HEK293T (cell line): ENCODE data around the gene NFIC.

Experiments
- CTCF ChIA-PET: fragments of 350-600 bp; formaldehyde crosslinking; extraction: SDS; loops from one replicate; lab custom pipeline; 2021; ENCODE audit warnings: antibody characterized with exemption, inconsistent platforms; lab: Yijun Ruan, JAX
- POLR2A ChIA-PET: fragments of 350-600 bp; formaldehyde crosslinking; extraction: SDS; loops from one replicate; lab custom pipeline; 2020; ENCODE audit warnings: antibody characterized with exemption, inconsistent platforms; lab: Yijun Ruan, JAX
- DNase-seq: peaks from one replicate; pipeline ENCODE4 v3.0.0; 2012; ENCODE audit warnings: mixed read lengths; ENCODE audit errors: extremely low spot score
- ARNT ChIP-seq: fragments of 450-650 bp; IDR thresholded peaks from 2 replicates; pipeline ENCODE4 v1.6.1; 2017; ENCODE audit warnings: mild to moderate bottlenecking
- BHLHE40 ChIP-seq: fragments of 450-650 bp; IDR thresholded peaks from 2 replicates; pipeline ENCODE4 v1.6.1; 2016; ENCODE audit warnings: mild to moderate bottlenecking, moderate library complexity, borderline replicate concordance
- CTBP1 ChIP-seq: fragments of 450-650 bp; IDR thresholded peaks from 2 replicates; pipeline ENCODE4 v1.6.1; 2016; ENCODE audit warnings: borderline replicate concordance
- ELF4 ChIP-seq: fragments of 450-650 bp; IDR thresholded peaks from 2 replicates; pipeline ENCODE4 v1.6.1; 2017; ENCODE audit warnings: antibody characterized with exemption
- FOXA1 ChIP-seq: fragments of 450-650 bp; IDR thresholded peaks from 2 replicates; pipeline ENCODE4 v1.6.1; 2016; ENCODE audit warnings: mild to moderate bottlenecking
- FOXK2 ChIP-seq: fragments of 450-650 bp; IDR thresholded peaks from 2 replicates; pipeline ENCODE4 v1.6.1; 2016; ENCODE audit warnings: mild to moderate bottlenecking
- FOXM1 ChIP-seq: fragments of 450-650 bp; IDR thresholded peaks from 2 replicates; pipeline ENCODE4 v1.6.1; 2017; ENCODE audit warnings: mild to moderate bottlenecking, borderline replicate concordance
- HDGF ChIP-seq: fragments of 450-650 bp; IDR thresholded peaks from 2 replicates; pipeline ENCODE4 v1.6.1; 2017; ENCODE audit warnings: antibody characterized with exemption, borderline replicate concordance
- L3MBTL2 ChIP-seq: fragments of 450-650 bp; conservative IDR thresholded peaks from 2 replicates; pipeline ENCODE4 v1.6.1; 2016; ENCODE audit warnings: mild to moderate bottlenecking
- LEF1 ChIP-seq: fragments of 450-650 bp; IDR thresholded peaks from 2 replicates; pipeline ENCODE4 v1.6.1; 2017; ENCODE audit warnings: mild to moderate bottlenecking, borderline replicate concordance
- NFRKB ChIP-seq: fragments of 450-650 bp; IDR thresholded peaks from 2 replicates; pipeline ENCODE4 v1.6.1; 2016; ENCODE audit warnings: mild to moderate bottlenecking, moderate library complexity
- PKNOX1 ChIP-seq: fragments of 450-650 bp; IDR thresholded peaks from 2 replicates; pipeline ENCODE4 v1.6.1; 2016
- SP1 ChIP-seq: fragments of 450-650 bp; IDR thresholded peaks from 2 replicates; pipeline ENCODE4 v1.6.1; 2017
- SUZ12 ChIP-seq: fragments of 450-650 bp; IDR thresholded peaks from 2 replicates; pipeline ENCODE4 v1.6.1; 2016; ENCODE audit warnings: mild to moderate bottlenecking
- TARDBP ChIP-seq: fragments of 450-650 bp; IDR thresholded peaks from 2 replicates; pipeline ENCODE4 v1.6.1; 2016
- ZNF384 ChIP-seq: fragments of 450-650 bp; IDR thresholded peaks from 2 replicates; pipeline ENCODE4 v1.6.1; 2016

The NFIC gene

DNA sequence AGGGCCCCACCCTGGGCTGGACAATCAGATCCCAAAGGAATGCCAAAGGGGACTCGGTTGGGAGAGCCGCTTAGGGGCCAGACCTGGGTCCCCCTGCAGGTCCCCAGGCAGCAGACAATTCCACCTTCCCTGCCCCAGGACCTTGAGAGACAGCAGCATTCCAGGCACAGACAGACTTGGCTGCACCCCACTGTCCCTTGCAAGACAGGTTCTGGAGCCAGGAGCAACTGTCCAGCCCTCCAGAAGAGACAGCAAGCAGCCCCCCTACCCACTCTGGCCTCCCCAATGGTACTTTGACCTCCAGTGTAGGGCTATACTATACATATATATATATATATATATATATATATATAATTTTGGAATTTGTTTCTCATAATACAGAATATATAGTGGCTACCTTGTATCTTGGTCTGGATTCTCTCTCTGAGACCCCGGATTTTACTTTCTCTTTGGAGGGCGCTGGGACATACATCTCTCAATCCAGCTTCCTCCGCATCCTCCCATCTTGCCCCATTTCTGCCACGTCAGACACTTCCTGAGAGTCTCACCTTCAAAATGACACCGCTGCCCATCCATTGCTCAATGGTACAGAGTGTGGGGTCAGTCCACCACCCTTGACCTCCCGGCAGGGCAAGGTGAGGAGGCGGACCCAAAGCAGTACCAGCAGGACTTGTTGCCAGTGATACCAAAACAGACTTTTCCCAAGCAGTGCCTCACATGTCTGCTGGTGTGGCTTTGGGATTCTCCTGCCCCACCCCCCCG is 101.2 kb downstream of the NFIC start:
- TF ChIP-seq CTBP1 (no peak), HDGF (no peak), TARDBP (no peak), ARNT (no peak), L3MBTL2 (no peak), ELF4 (no peak), FOXK2 (no peak), SUZ12 (no peak), BHLHE40 (no peak), ZNF384 (no peak), FOXA1 (no peak), NFRKB (no peak), SP1 (no peak), FOXM1 (no peak), LEF1 (no peak), PKNOX1 (no peak)
- ChIA-PET POLR2A (no interaction called here), CTCF (interaction anchor here (0.6 kb wide), 1 partner anchor 17 kb away, joined by 3 read pairs; no protein-coding TSS in a partner anchor)
- DNase-seq, result no peak

DNA sequence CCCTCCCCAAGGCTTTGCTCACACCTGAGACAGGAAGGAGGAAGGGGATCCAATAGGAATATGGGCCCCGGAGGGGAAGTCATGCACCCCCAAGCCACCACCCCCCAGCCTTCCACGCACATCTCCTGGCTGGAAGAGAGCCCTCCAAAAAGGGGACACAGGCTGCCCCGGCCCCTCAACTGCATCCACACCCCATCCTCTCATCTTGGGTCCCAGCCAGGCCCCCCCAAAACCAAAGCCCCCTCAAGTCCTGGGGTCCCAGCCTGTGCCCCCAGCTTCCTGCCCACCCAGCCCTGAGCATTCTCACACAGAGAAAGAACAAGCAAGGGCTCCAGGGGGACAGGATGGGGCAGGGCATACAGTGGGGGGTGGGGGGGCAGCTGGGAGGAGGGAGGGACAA is 101.8 kb downstream of the NFIC start:
- no peak for DNase-seq
- ChIA-PET CTCF (no interaction called here), POLR2A (no interaction called here)
- TF ChIP-seq PKNOX1 (no peak), FOXK2 (no peak), SUZ12 (no peak), L3MBTL2 (no peak)

- TF ChIP-seq HDGF (no peak), SP1 (no peak), ARNT (no peak), NFRKB (no peak), L3MBTL2 (no peak), FOXA1 (no peak), FOXK2 (no peak), ELF4 (no peak), BHLHE40 (no peak), LEF1 (no peak), SUZ12 (no peak), CTBP1 (no peak), FOXM1 (no peak), PKNOX1 (no peak), ZNF384 (no peak)
- no peak for DNase-seq
- CTCF ChIA-PET, result interaction anchor here (0.7 to 1.7 kb wide), 4 partner anchors 15 to 165 kb away, joined by 3 to 8 read pairs (median 4); no protein-coding TSS in a partner anchor
- POLR2A ChIA-PET, result no interaction called here
These were observed 103.5 kb downstream of the NFIC start for GRCh38 chr19:3469638-3470499.

GRCh38 chr19:3470500-3471128 is 104.2 kb downstream of the NFIC start:
- CTCF ChIA-PET, result interaction anchor here (0.5 to 2.8 kb wide), 6 partner anchors 13 to 166 kb away, joined by 3 to 9 read pairs (median 4); partner anchors contain the start of gene SMIM44
- POLR2A ChIA-PET, result no interaction called here
- no peak for DNase-seq
- TF ChIP-seq FOXA1 (no peak), CTBP1 (no peak), SUZ12 (no peak), NFRKB (no peak), PKNOX1 (no peak)
